H1 (cell line): ENCODE data around the gene SOCS7.

Experiments
- CBX5 ChIP-seq: fragments of 300-800, 300-1000 bp; sonication (generic); IDR thresholded peaks from 2 replicates; pipeline ENCODE4 v1.7.1; 2016; ENCODE audit warnings: antibody characterized with exemption, low read length, low read depth
- CHD1 ChIP-seq: IDR thresholded peaks from 2 replicates; pipeline ENCODE4 v1.6.1; 2012; ENCODE audit warnings: low read depth, low read length, improper control_type of control experiment
- CHD2 ChIP-seq: IDR thresholded peaks from 2 replicates; pipeline ENCODE4 v1.6.1; 2012; ENCODE audit warnings: low read length, improper control_type of control experiment
- POLR2A ChIP-seq, 2 experiments: IDR thresholded peaks; 1 replicate in 1 of 2; 2 replicates in 1 of 2; pipeline ENCODE4 v1.6.1; 2011; ENCODE audit warnings: low read depth in 2 of 2, low read length in 2 of 2, mild to moderate bottlenecking in 2 of 2; ENCODE audit errors: control extremely low read depth in 1 of 2
- SP2 ChIP-seq: IDR thresholded peaks from 2 replicates; pipeline ENCODE4 v1.6.1; 2012; ENCODE audit warnings: mild to moderate bottlenecking, low read length, inconsistent platforms
- YY1 ChIP-seq: IDR thresholded peaks from 2 replicates; pipeline ENCODE4 v1.6.1; 2011; ENCODE audit warnings: low read depth, mild to moderate bottlenecking, low read length
- TF ChIP-seq, protein P1 (sequence below), 3 experiments: IDR thresholded peaks; 1 replicate in 2 of 3; 2 replicates in 1 of 3; pipeline versions ENCODE4 v1.5.1 to v1.6.1; 2011; ENCODE audit warnings: low read length in 3 of 3, mild to moderate bottlenecking in 3 of 3, inconsistent platforms in 2 of 3, low read depth in 1 of 3, moderate library complexity in 1 of 3; ENCODE audit not compliant: insufficient read depth in 1 of 3; ENCODE audit errors: control extremely low read depth in 1 of 3

GRCh38 chr17:38341035-38341721, 10.5 kb upstream of the SOCS7 start:
- TF ChIP-seq YY1 (0 out of 2 replicates have a peak, but pooled peaks have one; percentile 20), CHD1 (no peak), CBX5 (no peak), POLR2A (IDR thresholded peaks at IDR 0.05; ENCODE audit: control extremely low read depth in 1 of 2, low read depth in 2 of 2, low read length in 2 of 2) (no peak), CHD2 (no peak), SP2 (no peak)
- TF ChIP-seq, protein P1, sequence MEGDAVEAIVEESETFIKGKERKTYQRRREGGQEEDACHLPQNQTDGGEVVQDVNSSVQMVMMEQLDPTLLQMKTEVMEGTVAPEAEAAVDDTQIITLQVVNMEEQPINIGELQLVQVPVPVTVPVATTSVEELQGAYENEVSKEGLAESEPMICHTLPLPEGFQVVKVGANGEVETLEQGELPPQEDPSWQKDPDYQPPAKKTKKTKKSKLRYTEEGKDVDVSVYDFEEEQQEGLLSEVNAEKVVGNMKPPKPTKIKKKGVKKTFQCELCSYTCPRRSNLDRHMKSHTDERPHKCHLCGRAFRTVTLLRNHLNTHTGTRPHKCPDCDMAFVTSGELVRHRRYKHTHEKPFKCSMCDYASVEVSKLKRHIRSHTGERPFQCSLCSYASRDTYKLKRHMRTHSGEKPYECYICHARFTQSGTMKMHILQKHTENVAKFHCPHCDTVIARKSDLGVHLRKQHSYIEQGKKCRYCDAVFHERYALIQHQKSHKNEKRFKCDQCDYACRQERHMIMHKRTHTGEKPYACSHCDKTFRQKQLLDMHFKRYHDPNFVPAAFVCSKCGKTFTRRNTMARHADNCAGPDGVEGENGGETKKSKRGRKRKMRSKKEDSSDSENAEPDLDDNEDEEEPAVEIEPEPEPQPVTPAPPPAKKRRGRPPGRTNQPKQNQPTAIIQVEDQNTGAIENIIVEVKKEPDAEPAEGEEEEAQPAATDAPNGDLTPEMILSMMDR (IDR thresholded peaks at IDR 0.05; ENCODE audit: control extremely low read depth in 1 of 3, insufficient read depth in 1 of 3, low read depth in 1 of 3, low read length in 3 of 3): no peak
